H9 (cell line): ENCODE data around the gene GLRA2. TPM values are rescaled to one million over a fixed set of nuclear protein-coding genes. Genes with fewer than 3 reads are reported as not detected.

Source experiments
- DNase-seq: peaks from one replicate; pipeline ENCODE4 v3.0.0-alpha.2; 2017
- H2AFZ ChIP-seq: one replicate; pipeline ENCODE4 v1.6.1; 2013; ENCODE audit warnings: mild to moderate bottlenecking, low read length, control low read depth, moderate library complexity
- H2AK5ac ChIP-seq: 2 replicates; pipeline ENCODE4 v1.6.1; 2013; ENCODE audit warnings: low read length, control low read depth, mixed read lengths; ENCODE audit not compliant: insufficient read length
- H2BK120ac ChIP-seq: one replicate; pipeline ENCODE4 v1.6.1; 2013; ENCODE audit warnings: low read depth, mild to moderate bottlenecking, low read length, control low read depth, inconsistent platforms; ENCODE audit not compliant: poor library complexity, severe bottlenecking
- H2BK12ac ChIP-seq: 2 replicates; pipeline ENCODE4 v1.6.1; 2013; ENCODE audit warnings: low read length, control low read depth, mixed read lengths, low read depth; ENCODE audit not compliant: insufficient read length
- H2BK15ac ChIP-seq: 2 replicates; pipeline ENCODE4 v1.6.1; 2013; ENCODE audit warnings: low read depth, low read length, control low read depth
- H2BK20ac ChIP-seq: one replicate; pipeline ENCODE4 v1.6.1; 2013; ENCODE audit warnings: low read depth, mild to moderate bottlenecking, low read length, control low read depth, inconsistent platforms; ENCODE audit not compliant: poor library complexity, severe bottlenecking
- H2BK5ac ChIP-seq: 2 replicates; pipeline ENCODE4 v1.6.1; 2013; ENCODE audit warnings: low read length, control low read depth, mixed read lengths; ENCODE audit not compliant: insufficient read length
- H3K14ac ChIP-seq: 2 replicates; pipeline ENCODE4 v1.6.1; 2013; ENCODE audit warnings: low read length, control low read depth; ENCODE audit not compliant: insufficient read depth
- H3K18ac ChIP-seq: 2 replicates; pipeline ENCODE4 v1.6.1; 2013; ENCODE audit warnings: low read depth, mild to moderate bottlenecking, mixed read lengths, low read length, control low read depth; ENCODE audit not compliant: insufficient read length
- H3K23ac ChIP-seq: 2 replicates; pipeline ENCODE4 v1.6.1; 2013; ENCODE audit warnings: low read length, control low read depth, mixed read lengths, low read depth; ENCODE audit not compliant: insufficient read length
- H3K23me2 ChIP-seq: 2 replicates; pipeline ENCODE4 v1.6.1; 2013; ENCODE audit warnings: low read depth, mild to moderate bottlenecking, mixed read lengths, low read length, control low read depth; ENCODE audit not compliant: insufficient read length, poor library complexity, severe bottlenecking
- H3K27ac ChIP-seq: 2 replicates; pipeline ENCODE4 v1.5.1; 2013; ENCODE audit warnings: low read length, control low read depth, mixed read lengths, low read depth; ENCODE audit not compliant: insufficient read length
- H3K27me3 ChIP-seq: 2 replicates; pipeline ENCODE4 v1.6.1; 2013; ENCODE audit warnings: low read length, control low read depth, inconsistent platforms; ENCODE audit not compliant: insufficient read depth
- H3K4ac ChIP-seq: 2 replicates; pipeline ENCODE4 v1.6.1; 2013; ENCODE audit warnings: low read depth, mild to moderate bottlenecking, control low read depth, inconsistent platforms, low read length, moderate library complexity
- H3K4me1 ChIP-seq: 2 replicates; pipeline ENCODE4 v1.6.1; 2013; ENCODE audit warnings: low read length, control low read depth, inconsistent platforms; ENCODE audit not compliant: insufficient read depth
- H3K4me2 ChIP-seq: 2 replicates; pipeline ENCODE4 v1.6.1; 2013; ENCODE audit warnings: low read length, control low read depth, mixed read lengths; ENCODE audit not compliant: insufficient read length, insufficient read depth
- H3K56ac ChIP-seq: 2 replicates; pipeline ENCODE4 v1.6.1; 2013; ENCODE audit warnings: low read depth, mild to moderate bottlenecking, mixed read lengths, low read length, control low read depth; ENCODE audit not compliant: insufficient read length
- H3K79me1 ChIP-seq: 2 replicates; pipeline ENCODE4 v1.6.1; 2013; ENCODE audit warnings: low read depth, mild to moderate bottlenecking, moderate library complexity, low read length, control low read depth, inconsistent platforms; ENCODE audit not compliant: insufficient read depth, poor library complexity, severe bottlenecking
- H3K79me2 ChIP-seq: 2 replicates; pipeline ENCODE4 v1.6.1; 2013; ENCODE audit warnings: low read length, control low read depth, inconsistent platforms; ENCODE audit not compliant: insufficient read depth
- H3K9ac ChIP-seq: 2 replicates; pipeline ENCODE4 v1.6.1; 2013; ENCODE audit warnings: low read length, control low read depth, mixed read lengths; ENCODE audit not compliant: insufficient read length; ENCODE audit errors: extremely low read depth
- H3K9me3 ChIP-seq: one replicate; pipeline ENCODE4 v1.6.1; 2013; ENCODE audit warnings: low read depth, low read length, inconsistent platforms; ENCODE audit not compliant: control insufficient read depth
- H3T11ph ChIP-seq: one replicate; pipeline ENCODE4 v1.6.1; 2013; ENCODE audit warnings: mild to moderate bottlenecking, low read length, control low read depth, inconsistent platforms
- H4K20me1 ChIP-seq: one replicate; pipeline ENCODE4 v1.6.1; 2013; ENCODE audit not compliant: control insufficient read depth, insufficient read length, insufficient read depth
- H4K5ac ChIP-seq: 2 replicates; pipeline ENCODE4 v1.6.1; 2013; ENCODE audit warnings: low read depth, mild to moderate bottlenecking, mixed read lengths, low read length, control low read depth; ENCODE audit not compliant: insufficient read length
- H4K8ac ChIP-seq: replicated peaks from 2 replicates; pipeline ENCODE4 v1.6.1; 2013; ENCODE audit warnings: low read length, control low read depth, mixed read lengths, low read depth; ENCODE audit not compliant: insufficient read length
- H4K91ac ChIP-seq: 2 replicates; pipeline ENCODE4 v1.6.1; 2013; ENCODE audit warnings: low read depth, mild to moderate bottlenecking, moderate library complexity, mixed read lengths, low read length, control low read depth; ENCODE audit not compliant: insufficient read length
- H3K27ac Mint-ChIP-seq, 3 experiments: 2 replicates in 2 of 3; 3 replicates in 1 of 3; pipeline ENCODE4 v1.8.0; 2020 to 2021; ENCODE audit warnings: mixed read lengths in 3 of 3, mild to moderate bottlenecking in 1 of 3, moderate library complexity in 1 of 3
- H3K27me3 Mint-ChIP-seq: 2 replicates; pipeline ENCODE4 v1.8.0; 2021; ENCODE audit warnings: low read depth, mild to moderate bottlenecking, moderate library complexity, mixed read lengths
- H3K36me3 Mint-ChIP-seq, 3 experiments: 2 replicates in 2 of 3; 3 replicates in 1 of 3; pipeline ENCODE4 v1.8.0; 2020 to 2021; ENCODE audit warnings: low read depth in 3 of 3, mixed read lengths in 3 of 3; ENCODE audit not compliant: insufficient read depth in 1 of 3
- H3K4me1 Mint-ChIP-seq, 2 experiments: 2 replicates each; pipeline ENCODE4 v1.8.0; 2020; ENCODE audit warnings: mixed read lengths in 2 of 2
- H3K4me3 Mint-ChIP-seq, 2 experiments: 2 replicates in 1 of 2; 3 replicates in 1 of 2; pipeline ENCODE4 v1.8.0; 2020 to 2021; ENCODE audit warnings: mild to moderate bottlenecking in 2 of 2, mixed read lengths in 2 of 2, moderate library complexity in 1 of 2
- H3K9me3 Mint-ChIP-seq, 2 experiments: 2 replicates in 1 of 2; 3 replicates in 1 of 2; pipeline ENCODE4 v1.8.0; 2020; ENCODE audit warnings: mild to moderate bottlenecking in 2 of 2, mixed read lengths in 2 of 2, moderate library complexity in 1 of 2
- CTCF ChIP-seq: fragments of 200-600 bp; sonication (generic); conservative IDR thresholded peaks from 3 replicates; pipeline ENCODE4 v1.8.0; 2021; ENCODE audit warnings: antibody characterized with exemption, mild to moderate bottlenecking
- WGBS: extraction: QIAGEN DNeasy Blood & Tissue Kit; methylation state at CpG from one replicate; pipeline ENCODE4 v1.1.7; 2013; ENCODE audit warnings: missing lambda C conversion rate, low lambda C conversion rate, mixed read lengths; ENCODE audit not compliant: insufficient read length; ENCODE audit errors: extremely low coverage; 5-methylcytosine and 5-hydroxymethylcytosine counted together
- total RNA-seq: library from RNA; stranded (reverse); gene quantifications from 2 replicates; pipeline ENCODE4 v1.2.1, GENCODE V29; 2021

The GLRA2 gene
- total RNA-seq, 1 experiment from 2014 or later, result not detected

GRCh38 chrX:14616301-14616700 lies 87.0 kb downstream of the GLRA2 start:
- Histone ChIP-seq H3K4me2 (no peak overlapping the region), H3K27me3 (no peaks in the 10 kb centered on the region), H2BK120ac (no peak overlapping the region), H3K23me2 (no peaks in the 10 kb centered on the region), H3K14ac (no peak overlapping the region), H3K4me1 (no peaks in the 10 kb centered on the region), H3K79me1 (no peaks in the 10 kb centered on the region), H3K23ac (no peak overlapping the region), H3K9me3 (no peaks in the 10 kb centered on the region), H4K8ac (no peak overlapping the region), H4K5ac (no peak overlapping the region), H3K4ac (no peak overlapping the region), H2BK20ac (no peak overlapping the region), H4K91ac (no peak overlapping the region), H2BK15ac (no peak overlapping the region), H3K56ac (no peak overlapping the region), H3K79me2 (no peaks in the 10 kb centered on the region), H3K27ac (no peak overlapping the region), H3K9ac (no peak overlapping the region), H3K18ac (no peak overlapping the region), H2BK12ac (no peak overlapping the region), H2AK5ac (no peak overlapping the region), H2BK5ac (no peak overlapping the region), H3T11ph (no peak overlapping the region), H2AFZ (no peak overlapping the region), H4K20me1 (no peaks in the 10 kb centered on the region)
- no peak for TF ChIP-seq CTCF
- H3K27me3 Mint-ChIP-seq, result no peaks in the 10 kb centered on the region
- H3K27ac Mint-ChIP-seq, result no peak overlapping the region
- no CpG with 5 or more reads among the region's 4 CpGs for WGBS
- no peak overlapping the region for H3K4me3 Mint-ChIP-seq
- peaks cover 55 to 59% of the 10 kb centered on the region in 2 experiments for H3K9me3 Mint-ChIP-seq
- no peaks in the 10 kb centered on the region for H3K4me1 Mint-ChIP-seq
- DNase-seq, result no peak
- H3K36me3 Mint-ChIP-seq, result peaks cover 0 to 2% (median 0%) of the 10 kb centered on the region in 3 experiments; a peak in 3 of 7 replicates
